ENCODE data around the gene CACNG1.

The CACNG1 gene, protein sequence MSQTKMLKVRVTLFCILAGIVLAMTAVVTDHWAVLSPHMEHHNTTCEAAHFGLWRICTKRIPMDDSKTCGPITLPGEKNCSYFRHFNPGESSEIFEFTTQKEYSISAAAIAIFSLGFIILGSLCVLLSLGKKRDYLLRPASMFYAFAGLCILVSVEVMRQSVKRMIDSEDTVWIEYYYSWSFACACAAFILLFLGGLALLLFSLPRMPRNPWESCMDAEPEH

GRCh38 chr17:67044016-67044772 lies at the start of gene CACNG1:
Gene CACNG1, plus strand, starts transcription at chr17:67044554. Its CDS starts 107 bp downstream, at chr17:67044661.
- no peak for DNase-seq

DNA sequence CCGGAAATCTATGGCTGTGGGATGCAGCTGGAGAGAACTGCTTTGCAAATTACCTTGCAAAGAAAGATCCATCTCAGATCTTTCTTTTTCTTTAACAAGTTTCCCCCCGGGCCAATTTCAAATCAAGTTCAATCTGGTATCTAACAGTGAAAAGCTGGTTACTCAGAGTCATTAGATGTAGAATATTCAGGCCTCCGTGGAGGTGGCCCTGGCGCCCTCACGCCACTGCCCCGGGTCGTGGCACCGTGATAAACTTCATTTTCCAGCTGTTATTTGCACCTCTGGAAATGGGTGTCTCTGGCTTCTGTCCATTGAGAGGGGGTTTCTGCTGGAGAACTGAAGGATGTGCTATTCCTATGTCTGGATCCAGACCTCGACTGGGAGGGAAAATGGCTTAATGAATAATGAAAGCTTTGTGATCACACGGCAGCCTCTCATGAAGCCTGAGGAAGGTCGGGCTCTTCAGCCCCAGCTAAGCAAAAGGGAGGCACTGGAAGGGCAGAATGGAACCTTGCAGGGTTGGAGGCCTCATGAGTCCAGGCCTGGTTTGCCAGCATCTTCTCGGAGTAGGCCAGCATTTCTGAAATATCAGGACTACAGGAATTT lies 49.3 kb upstream of the CACNG1 start:
- no peak for DNase-seq

DNA sequence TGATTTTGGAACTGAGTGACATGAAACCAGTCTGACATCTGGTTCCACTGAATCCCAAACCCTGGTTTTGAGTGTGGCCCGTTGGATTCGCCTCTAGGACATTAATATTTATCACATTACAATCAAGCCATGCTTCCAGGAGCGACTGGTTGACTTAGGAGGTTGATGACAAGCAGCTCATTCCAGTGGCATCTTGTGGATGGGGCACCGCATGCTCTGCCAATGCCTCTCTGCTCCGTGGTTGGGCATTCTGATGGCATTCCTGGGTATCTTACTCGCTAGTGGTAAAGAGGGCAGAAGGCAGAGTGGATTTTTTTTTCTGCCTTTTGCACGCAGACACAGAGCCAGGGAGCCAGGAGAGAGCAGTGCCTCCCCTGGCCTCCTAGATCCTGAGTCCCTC lies 48.4 kb upstream of the CACNG1 start:
- no peak for DNase-seq

DNA sequence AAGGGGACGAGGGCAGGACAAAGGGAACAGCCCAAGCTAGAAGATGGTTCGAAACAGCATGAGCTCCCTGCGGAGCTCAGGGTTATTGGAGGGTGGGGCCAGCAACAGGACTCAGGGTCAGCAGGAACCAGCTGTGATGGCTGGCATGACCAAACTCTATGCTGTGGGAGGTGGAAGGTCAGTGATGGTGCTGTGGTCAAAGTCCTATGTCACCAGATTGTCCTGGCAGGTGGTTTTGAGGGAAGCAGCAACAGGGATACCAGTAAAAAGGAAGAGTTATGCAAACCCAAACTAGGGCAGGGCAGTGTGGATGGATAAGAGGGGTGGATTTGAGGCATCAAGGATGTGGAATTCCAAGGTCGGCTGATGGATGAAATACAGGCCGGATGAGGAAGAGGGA lies 47.4 kb upstream of the CACNG1 start:
- DNase-seq = no peak

GRCh38 chr17:67003231-67003630 lies 41.1 kb upstream of the CACNG1 start:
- no peak for DNase-seq

GRCh38 chr17:67004181-67004580 lies 40.2 kb upstream of the CACNG1 start:
- DNase-seq = no peak

- DNase-seq = no peak
These were observed 37.1 kb upstream of the CACNG1 start for GRCh38 chr17:67007266-67007665.

DNA sequence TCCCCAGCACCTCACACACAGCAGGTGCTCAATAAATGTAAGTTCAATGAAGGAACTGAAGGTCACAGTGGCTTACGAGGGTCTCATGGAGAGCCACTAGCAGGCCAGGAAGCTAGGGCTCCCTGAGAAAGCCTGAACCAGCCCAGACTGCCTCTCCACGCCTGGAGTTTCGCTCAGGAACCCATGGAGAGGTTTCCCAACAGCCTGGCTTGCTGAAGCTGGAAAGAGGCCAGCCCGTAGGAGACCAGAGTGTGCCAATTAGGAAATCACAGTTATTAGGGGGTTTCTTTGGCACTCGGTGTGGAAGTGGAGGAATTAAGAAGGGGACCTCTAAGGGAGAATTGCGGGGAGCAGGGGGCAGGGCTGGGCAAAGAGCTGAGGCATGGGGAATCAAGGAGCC lies 36.3 kb upstream of the CACNG1 start:
- no peak for DNase-seq

DNA sequence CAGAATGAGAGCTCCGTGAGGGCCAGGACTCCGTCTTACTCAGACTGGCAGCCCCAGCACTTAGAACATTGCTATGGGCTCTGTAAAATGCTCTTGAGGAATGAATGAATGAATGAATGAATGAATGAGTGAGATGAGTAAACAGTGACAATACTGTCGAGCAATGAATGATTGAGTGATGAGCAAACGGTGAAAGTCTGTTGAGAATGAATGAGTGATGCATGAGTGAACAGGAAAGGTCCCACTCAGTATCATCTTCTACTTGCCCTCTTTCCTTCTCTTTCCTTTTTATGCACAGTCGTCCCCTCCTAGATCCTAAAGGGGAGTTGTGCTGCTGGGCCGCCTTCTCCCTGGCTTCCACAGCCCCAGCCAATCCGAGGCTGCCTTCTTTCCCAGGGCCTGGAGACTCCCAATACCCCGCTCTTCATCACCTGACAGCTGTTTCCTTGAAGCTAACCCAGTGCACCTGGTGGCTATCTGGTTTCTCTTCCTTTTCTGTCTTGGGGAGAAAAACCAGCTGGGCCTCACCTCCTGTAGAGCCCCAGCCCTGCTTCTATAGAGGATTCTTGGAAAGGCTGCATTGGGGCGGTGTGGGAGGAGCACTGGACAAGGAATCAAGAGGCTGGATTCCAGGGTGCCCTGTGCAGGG lies 32.7 kb upstream of the CACNG1 start:
- no peak for DNase-seq

DNA sequence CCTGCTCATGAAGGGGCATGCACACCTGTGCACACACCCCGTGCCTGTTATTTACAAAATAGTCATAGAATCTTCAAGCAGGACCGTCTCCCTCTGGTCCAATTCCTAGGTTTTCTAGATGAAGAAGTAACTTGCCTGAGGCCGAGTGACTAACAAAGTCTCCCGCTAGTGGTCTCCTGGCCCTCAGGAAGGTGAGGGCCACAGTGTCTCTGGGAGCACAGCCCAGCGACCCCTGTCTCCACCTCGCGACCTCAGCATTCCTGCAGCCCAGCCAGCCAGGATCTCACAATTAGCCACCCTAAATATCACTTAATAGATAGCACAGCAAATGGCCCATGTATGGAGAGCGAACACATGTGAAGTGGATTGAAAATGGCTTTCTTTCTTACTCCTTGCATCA lies 30.5 kb upstream of the CACNG1 start:
- no peak for DNase-seq

DNA sequence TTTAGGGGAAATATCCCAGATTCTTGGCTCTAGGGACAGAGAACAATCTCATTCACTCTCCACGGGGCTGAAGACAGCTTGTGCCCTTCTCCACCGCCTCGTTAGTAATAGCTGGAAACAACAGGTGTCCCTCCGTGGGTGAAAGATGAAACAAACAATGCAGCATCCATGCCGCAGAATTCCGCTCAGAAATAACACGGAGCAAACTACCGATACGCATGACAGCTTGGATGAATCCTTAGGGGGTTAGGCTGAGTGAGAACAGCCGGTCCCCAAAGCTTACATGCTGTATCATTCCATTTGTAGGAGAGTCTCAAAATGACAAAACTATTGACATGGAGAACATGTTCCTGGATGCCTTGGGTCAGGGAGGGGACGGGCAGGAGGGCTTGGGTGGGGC lies 29.4 kb upstream of the CACNG1 start:
- no peak for DNase-seq

GRCh38 chr17:67016039-67016762 lies 28.2 kb upstream of the CACNG1 start:
- DNase-seq = no peak

GRCh38 chr17:67017910-67018309 lies 26.4 kb upstream of the CACNG1 start:
- DNase-seq = no peak

DNA sequence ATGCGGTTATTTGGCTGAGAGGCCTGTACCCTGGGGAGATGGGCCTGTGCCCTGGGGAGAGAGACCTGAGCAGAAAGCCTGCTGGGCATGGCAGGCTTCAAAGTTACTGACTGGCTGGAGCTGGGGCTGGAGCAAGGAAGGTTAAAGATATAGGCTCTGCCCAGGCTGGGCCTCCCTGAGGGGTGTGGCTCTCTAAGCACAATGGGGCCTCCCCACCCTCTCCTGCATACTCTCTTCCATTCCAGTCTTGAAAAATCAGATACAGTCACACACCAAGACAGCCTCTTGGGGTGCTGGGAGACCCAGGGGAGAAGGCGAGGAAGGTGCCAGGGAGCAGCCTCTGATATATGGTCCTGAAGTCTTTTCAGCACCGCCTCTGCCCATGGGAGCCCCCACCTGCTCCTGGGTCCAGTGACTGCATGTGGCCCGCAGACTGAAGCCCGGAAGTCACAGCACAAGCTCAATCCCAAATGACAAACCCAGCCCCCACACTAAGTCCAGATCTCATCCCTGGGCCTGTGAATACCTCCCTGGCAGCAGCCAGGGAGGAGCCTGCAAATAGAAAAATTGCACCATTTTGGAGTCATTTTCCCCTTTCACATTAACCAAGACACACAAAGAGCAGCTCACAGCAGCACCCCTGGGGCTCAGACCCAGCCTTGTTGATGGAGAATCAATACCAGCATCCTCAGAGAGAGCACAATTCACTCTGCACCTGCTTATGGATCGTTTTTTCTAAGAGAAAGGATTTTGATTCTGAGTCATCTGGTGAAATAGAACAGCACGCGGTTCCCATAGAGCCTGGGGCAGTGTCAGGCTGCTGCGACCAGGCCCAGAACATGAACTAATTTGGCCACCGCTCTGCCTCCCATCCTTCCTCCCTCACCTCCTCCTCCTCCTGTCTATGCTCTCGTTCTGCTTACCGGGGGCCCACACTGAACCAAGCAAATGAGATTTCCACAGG lies 25.6 kb upstream of the CACNG1 start:
- DNase-seq = no peak

GRCh38 chr17:67019809-67020208 lies 24.5 kb upstream of the CACNG1 start:
- DNase-seq = no peak

- DNase-seq = no peak
These were observed 24.0 kb upstream of the CACNG1 start for GRCh38 chr17:67020293-67020766.

GRCh38 chr17:67021196-67021595 lies 23.2 kb upstream of the CACNG1 start:
- DNase-seq = no peak

DNA sequence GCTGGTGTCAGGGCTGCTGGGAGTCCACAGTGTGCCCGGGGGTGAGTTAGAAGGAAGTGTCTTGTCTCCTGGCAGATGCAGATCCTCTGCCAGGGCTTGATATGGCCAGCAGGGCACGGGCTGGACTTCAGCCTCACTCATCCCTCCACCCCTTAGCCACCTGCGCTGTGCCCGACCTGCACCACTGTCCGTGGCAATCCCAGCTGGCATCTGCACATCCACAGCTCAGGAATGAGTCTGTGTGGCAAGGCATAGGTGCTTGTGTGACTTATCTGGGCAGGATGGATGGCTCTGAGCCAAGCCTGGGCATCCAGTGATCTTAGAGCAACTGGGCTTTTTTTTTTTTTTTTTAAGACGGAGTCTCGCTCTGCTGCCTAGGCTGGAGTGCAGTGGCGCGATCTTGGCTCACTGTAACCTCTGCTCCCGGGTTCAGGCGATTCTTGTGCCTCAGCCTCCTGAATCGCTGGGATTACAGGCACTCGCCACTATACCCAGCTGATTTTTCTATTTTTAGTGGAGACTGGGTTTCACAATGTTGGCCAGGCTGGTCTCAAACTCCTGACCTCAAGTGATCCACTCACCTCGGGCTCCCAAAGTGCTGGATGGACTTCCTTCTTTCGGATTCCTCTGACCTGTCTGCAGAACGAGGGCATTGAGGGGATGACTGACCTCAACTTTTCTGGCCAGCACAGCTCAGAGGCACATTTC lies 22.5 kb upstream of the CACNG1 start:
- DNase-seq = no peak

DNA sequence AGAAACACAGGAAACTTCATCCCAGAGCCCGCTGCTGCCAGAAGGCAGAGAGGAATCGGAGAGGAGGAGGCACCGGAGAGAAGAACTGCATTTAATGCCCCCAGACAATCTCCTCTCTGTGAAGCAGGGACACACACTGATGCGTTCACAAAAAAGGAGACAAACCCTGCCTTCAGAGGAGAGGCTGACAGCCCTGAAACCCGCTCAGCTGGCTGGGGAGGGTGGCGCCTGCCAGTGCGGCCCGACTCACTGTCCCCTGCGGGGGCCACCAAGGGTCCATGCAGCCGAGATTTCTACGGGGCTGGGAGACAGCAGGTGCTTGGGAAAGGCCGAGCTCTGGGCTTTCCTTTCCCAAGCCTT lies 21.9 kb upstream of the CACNG1 start:
- no peak for DNase-seq

DNA sequence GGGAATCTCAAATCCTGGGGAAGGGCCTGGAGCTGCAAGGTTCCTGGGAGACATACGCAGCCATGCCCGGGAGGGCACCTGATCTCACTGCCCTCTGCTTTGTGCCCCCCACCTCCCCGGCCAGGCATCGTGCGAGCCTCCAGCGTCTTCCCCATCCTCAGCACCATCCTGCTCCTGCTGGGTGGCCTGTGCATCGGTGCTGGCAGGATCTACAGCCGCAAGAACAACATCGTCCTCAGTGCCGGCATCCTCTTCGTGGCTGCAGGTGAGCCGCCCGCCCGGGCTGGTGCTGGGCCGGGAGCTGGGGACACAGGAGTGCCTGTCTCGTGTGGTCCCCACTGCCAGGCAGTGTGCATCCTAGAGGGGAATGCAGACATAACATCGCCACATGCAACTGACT lies 19.6 kb upstream of the CACNG1 start:
- DNase-seq = no peak

GRCh38 chr17:67025216-67025792 lies 19.1 kb upstream of the CACNG1 start:
- no peak for DNase-seq
